Activated CD8-positive, alpha-beta memory T cell treated with anti-CD3 and anti-CD28 coated beads, Interleukin-2, amount 50 U/mL, for 48 hours (primary cell): ENCODE data around the gene GART.
A peak's percentile ranks its signal among the peaks of the same experiment; 100 is the strongest.
"Not testable (repeated sequence)": the region's sequence is repeated elsewhere in the genome, so short reads cannot be mapped to it uniquely, and the experiment has no call there.

ENCODE experiments used
- DNase-seq: peaks from one replicate; pipeline ENCODE4 v3.0.0-alpha.2; 2020

Gene GART

GRCh38 chr21:33541756-33542639 is at the start of gene GART:
TSS of gene GART (minus strand) at chr21:33542117. CDS start at chr21:33539315, 2,802 bp downstream.
- DNase-seq: peak; percentile 92

- peak; percentile 97 for DNase-seq
Observed at GRCh38 chr21:33588485-33589335, 46.8 kb upstream of the GART start, which contains the start of gene DONSON. TSS of gene DONSON (minus strand) at chr21:33588684. CDS start at chr21:33588641, 43 bp downstream.

GRCh38 chr21:33587792-33588484 is 46.0 kb upstream of the GART start:
- peak; percentile 70 for DNase-seq

GRCh38 chr21:33586927-33587326 is 45.0 kb upstream of the GART start:
- no peak for DNase-seq

GRCh38 chr21:33584455-33584854 is 42.5 kb upstream of the GART start:
- no peak for DNase-seq

GRCh38 chr21:33578959-33579542 is 37.1 kb upstream of the GART start:
- no peak for DNase-seq

GRCh38 chr21:33578214-33578613 is 36.3 kb upstream of the GART start:
- DNase-seq: no peak

GRCh38 chr21:33576741-33577141 is 34.8 kb upstream of the GART start:
- DNase-seq: not testable (repeated sequence)

- no peak for DNase-seq
Observed at GRCh38 chr21:33572350-33572749, 30.4 kb upstream of the GART start.

- no peak for DNase-seq
Observed at GRCh38 chr21:33569991-33570390, 28.1 kb upstream of the GART start.

- DNase-seq: no peak
Observed at GRCh38 chr21:33568448-33568847, 26.5 kb upstream of the GART start.

GRCh38 chr21:33567914-33568313 is 26.0 kb upstream of the GART start:
- no peak for DNase-seq

- DNase-seq: no peak
Observed at GRCh38 chr21:33566514-33566913, 24.6 kb upstream of the GART start.

GRCh38 chr21:33562389-33562788 is 20.5 kb upstream of the GART start:
- no peak for DNase-seq

GRCh38 chr21:33561373-33561772 is 19.5 kb upstream of the GART start:
- no peak for DNase-seq

- no peak for DNase-seq
Observed at GRCh38 chr21:33560965-33561364, 19.0 kb upstream of the GART start.

GRCh38 chr21:33559813-33560212 is 17.9 kb upstream of the GART start:
- no peak for DNase-seq

GRCh38 chr21:33558777-33559421 is 17.0 kb upstream of the GART start:
- DNase-seq: no peak

GRCh38 chr21:33557447-33557846 is 15.5 kb upstream of the GART start:
- DNase-seq: no peak

GRCh38 chr21:33554982-33555344 is 13.0 kb upstream of the GART start:
- DNase-seq: no peak

GRCh38 chr21:33554236-33554981 is 12.5 kb upstream of the GART start:
- DNase-seq: no peak
